LNCAP (cell line): ENCODE measurements around the gene CADM1.

ENCODE experiments used
- TF ChIP-seq, protein P1 (sequence below): fragments of 450-650 bp; IDR thresholded peaks from 2 replicates; pipeline ENCODE4 v1.5.1; 2017; ENCODE audit warnings: mild to moderate bottlenecking

Gene CADM1

DNA sequence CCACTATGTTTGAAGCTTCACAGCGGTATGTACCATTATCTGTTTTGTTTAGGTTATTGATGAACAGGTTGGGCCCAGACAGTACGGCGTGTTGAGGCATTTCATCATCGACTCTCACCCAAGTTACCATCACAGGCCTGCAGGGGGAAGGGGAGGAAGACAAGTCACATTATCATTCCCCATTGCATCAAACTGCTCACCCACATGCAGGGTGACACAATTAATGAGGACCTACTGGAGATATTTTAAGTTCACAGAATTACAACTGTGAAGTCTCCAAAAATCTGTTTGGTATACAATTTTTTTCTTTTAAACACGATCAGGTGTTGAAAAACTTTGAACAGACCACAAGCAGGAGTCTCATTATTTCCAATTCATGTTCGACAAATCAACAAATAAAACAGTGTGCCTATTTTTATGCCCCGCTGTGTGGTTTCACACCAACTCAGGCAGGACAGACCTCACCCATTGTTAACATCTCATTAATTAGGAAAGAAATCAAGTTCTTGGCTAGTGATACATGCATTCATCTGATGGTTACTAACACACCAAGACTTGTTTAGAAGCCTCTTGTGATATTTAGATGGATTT, 289.5 kb downstream of the CADM1 start:
- TF ChIP-seq, protein P1, sequence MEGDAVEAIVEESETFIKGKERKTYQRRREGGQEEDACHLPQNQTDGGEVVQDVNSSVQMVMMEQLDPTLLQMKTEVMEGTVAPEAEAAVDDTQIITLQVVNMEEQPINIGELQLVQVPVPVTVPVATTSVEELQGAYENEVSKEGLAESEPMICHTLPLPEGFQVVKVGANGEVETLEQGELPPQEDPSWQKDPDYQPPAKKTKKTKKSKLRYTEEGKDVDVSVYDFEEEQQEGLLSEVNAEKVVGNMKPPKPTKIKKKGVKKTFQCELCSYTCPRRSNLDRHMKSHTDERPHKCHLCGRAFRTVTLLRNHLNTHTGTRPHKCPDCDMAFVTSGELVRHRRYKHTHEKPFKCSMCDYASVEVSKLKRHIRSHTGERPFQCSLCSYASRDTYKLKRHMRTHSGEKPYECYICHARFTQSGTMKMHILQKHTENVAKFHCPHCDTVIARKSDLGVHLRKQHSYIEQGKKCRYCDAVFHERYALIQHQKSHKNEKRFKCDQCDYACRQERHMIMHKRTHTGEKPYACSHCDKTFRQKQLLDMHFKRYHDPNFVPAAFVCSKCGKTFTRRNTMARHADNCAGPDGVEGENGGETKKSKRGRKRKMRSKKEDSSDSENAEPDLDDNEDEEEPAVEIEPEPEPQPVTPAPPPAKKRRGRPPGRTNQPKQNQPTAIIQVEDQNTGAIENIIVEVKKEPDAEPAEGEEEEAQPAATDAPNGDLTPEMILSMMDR: no peak

DNA sequence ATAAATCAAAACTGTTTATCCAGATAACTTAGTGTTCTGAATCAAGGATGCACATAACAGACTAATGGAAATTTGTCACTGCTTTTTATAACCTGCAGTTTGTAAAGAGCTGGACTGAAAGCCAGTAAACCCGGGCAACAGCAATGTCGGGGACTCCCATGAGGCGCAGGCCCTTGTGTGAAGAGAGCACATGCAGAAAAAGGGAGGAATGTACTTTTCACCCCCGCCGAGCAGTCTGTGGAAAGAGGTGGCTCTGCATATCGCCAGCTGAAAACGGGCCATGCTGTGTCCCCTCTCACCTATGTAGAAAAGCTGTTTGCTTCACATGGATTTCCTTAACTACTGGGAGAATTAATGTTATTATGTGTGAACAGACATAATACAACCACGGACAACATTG, 291.2 kb downstream of the CADM1 start:
- TF ChIP-seq, protein P1: no peak

DNA sequence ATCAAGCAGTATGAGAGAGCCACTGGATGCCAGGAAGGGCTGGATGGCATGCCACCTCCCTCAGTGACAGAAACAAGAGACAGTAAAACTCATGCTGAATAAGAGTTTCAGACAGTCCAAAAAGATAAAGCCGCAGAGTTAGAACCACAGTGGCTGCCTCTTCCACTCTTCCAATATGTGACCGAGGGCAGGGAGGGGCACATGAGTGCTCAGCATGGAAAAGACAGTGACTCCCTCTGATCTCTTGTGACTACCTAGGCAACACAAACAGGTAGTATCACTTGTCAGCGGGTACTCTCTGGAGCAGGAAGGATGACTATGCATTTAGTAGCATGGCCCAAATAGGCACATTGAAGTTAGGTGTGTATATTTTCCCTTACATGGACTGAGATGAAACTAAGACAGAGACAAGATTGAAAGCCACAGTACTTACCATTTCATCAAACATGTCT, 295.4 kb downstream of the CADM1 start:
- TF ChIP-seq, protein P1: no peak

DNA sequence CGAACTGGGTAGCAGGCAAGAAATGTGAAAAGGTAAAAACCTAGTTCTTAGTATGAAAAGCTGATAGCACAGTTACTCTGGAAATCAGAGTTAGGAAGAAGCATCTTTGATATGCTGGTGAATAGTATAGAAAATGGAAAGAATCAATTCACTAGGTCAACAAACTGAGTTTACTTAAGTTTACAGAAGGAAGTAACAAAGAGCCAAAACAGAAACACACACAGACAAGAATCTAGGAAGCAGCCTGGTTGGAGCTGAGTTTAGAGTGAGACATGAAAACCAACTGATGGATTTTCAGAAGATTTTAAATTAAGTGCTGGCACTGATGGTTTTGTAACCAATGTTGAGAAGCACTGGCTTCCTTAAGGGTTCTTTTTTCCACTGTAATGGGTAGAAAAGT, 296.3 kb downstream of the CADM1 start:
- TF ChIP-seq, protein P1: no peak

DNA sequence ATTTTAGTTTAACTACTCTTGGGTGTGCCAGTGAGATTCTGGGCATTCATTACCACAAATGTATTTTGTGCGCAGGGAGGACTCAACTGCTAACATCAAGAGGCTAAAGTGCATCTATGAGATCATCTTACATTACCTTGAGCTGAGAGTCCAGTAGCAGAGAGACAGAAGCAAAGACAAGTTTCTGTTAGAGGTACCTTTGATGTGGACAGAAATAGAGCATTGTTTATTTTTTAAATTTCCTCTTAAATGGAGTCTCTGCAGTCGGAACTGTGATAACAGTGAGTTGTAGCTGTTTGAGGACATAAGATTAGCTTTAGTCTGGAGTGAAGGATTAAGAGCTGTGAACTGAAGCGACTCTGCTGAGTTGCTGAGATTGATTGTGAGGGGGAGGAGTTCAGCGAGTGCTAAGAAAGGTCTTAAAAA, 297.0 kb downstream of the CADM1 start:
- TF ChIP-seq, protein P1: no peak

DNA sequence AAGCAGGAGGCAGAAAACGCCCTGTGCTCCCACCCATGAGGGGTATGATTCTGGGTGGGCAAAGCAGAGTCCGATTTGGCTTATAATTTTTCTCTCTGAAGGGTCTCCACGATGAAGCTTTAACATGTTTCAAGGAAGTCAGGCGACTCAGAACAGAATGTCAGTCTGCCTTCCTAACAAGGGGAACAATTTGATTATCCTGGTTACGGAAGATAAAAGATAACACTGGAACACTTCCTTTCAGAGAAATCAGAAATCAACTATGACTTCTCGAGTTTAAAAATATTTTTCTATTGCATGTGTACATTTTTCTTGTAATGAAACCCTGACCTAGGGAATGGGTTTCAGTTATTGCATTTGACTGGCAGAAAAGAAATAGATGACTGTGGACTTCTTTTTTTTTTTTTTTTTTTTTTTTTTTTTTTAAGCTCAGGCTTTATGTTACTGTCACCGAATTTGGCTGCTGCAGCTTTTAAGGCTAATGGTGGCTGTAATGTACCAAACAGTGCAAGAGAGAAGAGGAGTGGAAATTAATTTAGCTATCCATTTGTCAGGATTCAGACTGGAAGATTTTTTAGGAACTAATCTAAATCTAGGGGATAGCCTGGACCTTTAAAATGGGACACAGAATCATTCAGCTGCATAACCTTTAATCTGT, 297.7 kb downstream of the CADM1 start:
- TF ChIP-seq, protein P1: no peak

DNA sequence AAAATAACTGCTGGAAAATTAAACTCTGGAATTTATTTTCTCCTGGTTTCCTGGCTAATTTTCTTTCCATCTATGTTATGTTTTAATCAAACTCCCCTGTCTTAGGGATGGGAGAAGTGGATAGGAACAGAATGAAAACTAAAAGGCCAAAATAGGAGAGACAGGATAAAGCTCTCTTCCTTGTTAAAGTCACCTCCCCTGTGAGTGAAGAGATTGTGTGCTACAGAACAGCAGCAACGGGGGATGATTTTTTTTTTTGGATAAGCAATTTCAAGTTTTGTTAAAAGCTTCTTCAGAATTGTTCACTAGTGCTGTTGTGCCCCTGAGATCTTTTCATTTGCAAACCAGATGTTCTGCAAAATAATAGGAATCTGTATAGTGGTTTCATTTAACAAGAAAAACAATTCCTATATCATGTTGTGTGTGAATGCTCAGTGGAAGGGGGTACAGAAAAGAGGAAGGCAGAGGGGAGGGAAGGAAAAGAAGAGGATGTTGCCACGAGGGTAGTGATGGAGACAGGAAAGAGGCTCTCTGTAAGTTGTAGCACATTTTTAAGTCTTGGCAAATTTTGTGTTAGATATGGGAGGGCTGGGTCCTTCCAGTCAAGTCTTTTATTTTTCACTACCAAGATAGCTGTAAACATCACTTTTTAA, 301.2 kb downstream of the CADM1 start:
- TF ChIP-seq, protein P1: no peak
